ENCODE data around the gene GAREM1.

The GAREM1 gene

GRCh38 chr18:32286749-32287148 is 183.9 kb downstream of the GAREM1 start:
- no peak for DNase-seq

- no peak for DNase-seq
Observed at GRCh38 chr18:32284284-32284683, 186.4 kb downstream of the GAREM1 start.

GRCh38 chr18:32280911-32281310 is 189.8 kb downstream of the GAREM1 start:
- DNase-seq, result no peak

- no peak for DNase-seq
Observed at GRCh38 chr18:32280188-32280783, 190.4 kb downstream of the GAREM1 start.

GRCh38 chr18:32278177-32278799 is 192.4 kb downstream of the GAREM1 start:
- DNase-seq, result no peak

GRCh38 chr18:32277549-32277948 is 193.1 kb downstream of the GAREM1 start:
- DNase-seq, result no peak

GRCh38 chr18:32276906-32277305 is 193.8 kb downstream of the GAREM1 start:
- no peak for DNase-seq

GRCh38 chr18:32276256-32276655 is 194.4 kb downstream of the GAREM1 start:
- no peak for DNase-seq

- no peak for DNase-seq
Observed at GRCh38 chr18:32275221-32275620, 195.5 kb downstream of the GAREM1 start.

- DNase-seq, result no peak
Observed at GRCh38 chr18:32274307-32274706, 196.4 kb downstream of the GAREM1 start.

- peak in 1 of 2 donors; percentile 1 for DNase-seq
Observed at GRCh38 chr18:32271672-32272208, 198.9 kb downstream of the GAREM1 start.

GRCh38 chr18:32270341-32270740 is 200.3 kb downstream of the GAREM1 start:
- DNase-seq, result no peak

GRCh38 chr18:32267463-32267862 is 203.2 kb downstream of the GAREM1 start:
- DNase-seq, result no peak

- DNase-seq, result no peak
Observed at GRCh38 chr18:32264401-32264800, 206.3 kb downstream of the GAREM1 start.

GRCh38 chr18:32262092-32262491 is 208.6 kb downstream of the GAREM1 start:
- no peak for DNase-seq

GRCh38 chr18:32261003-32261402 is 209.7 kb downstream of the GAREM1 start:
- no peak for DNase-seq

GRCh38 chr18:32259553-32259952 is 211.1 kb downstream of the GAREM1 start:
- no peak for DNase-seq

GRCh38 chr18:32258558-32259204 is 212.0 kb downstream of the GAREM1 start:
- DNase-seq, result no peak

- no peak for DNase-seq
Observed at GRCh38 chr18:32258148-32258547, 212.5 kb downstream of the GAREM1 start.

- peak in 1 of 2 donors; percentile 44 for DNase-seq
Observed at GRCh38 chr18:32257084-32257785, 213.4 kb downstream of the GAREM1 start.

- DNase-seq, result no peak
Observed at GRCh38 chr18:32255570-32255969, 215.1 kb downstream of the GAREM1 start.

- DNase-seq, result no peak
Observed at GRCh38 chr18:32252141-32252860, 218.4 kb downstream of the GAREM1 start.

- no peak for DNase-seq
Observed at GRCh38 chr18:32251466-32251865, 219.2 kb downstream of the GAREM1 start.

Data from bone marrow (tissue), 2 donors.